Activated CD4-positive, alpha-beta T cell treated with anti-CD3 and anti-CD28 coated beads, Interleukin-2, amount 10 ng/mL, durations not matched to agents 7 days and 5 days (primary cell): Measurements from ENCODE around the gene LRBA. TPM values are rescaled to one million over a fixed set of nuclear protein-coding genes. Genes with fewer than 3 reads are reported as not detected.

Experiments
- CTCF ChIA-PET: fragments of 350-600 bp; sonication (Branson Sonifier 250); formaldehyde crosslinking; loops from one replicate; lab custom pipeline; 2021; ENCODE audit warnings: antibody characterized with exemption; lab: Charles Lee
- POLR2A ChIA-PET: fragments of 350-600 bp; sonication (Branson Sonifier 250); formaldehyde crosslinking; loops from one replicate; lab custom pipeline; 2021; ENCODE audit warnings: antibody characterized with exemption; lab: Charles Lee
- DNase-seq: peaks from one replicate; pipeline ENCODE4 v3.0.0-alpha.2; 2020
- H3K27ac Mint-ChIP-seq: one replicate; pipeline ENCODE4 v1.8.0; 2021; ENCODE audit warnings: mild to moderate bottlenecking, moderate library complexity, mixed read lengths
- H3K27me3 Mint-ChIP-seq: one replicate; pipeline ENCODE4 v1.8.0; 2021; ENCODE audit warnings: mixed read lengths
- H3K36me3 Mint-ChIP-seq: one replicate; pipeline ENCODE4 v1.8.0; 2021; ENCODE audit warnings: low read depth, mixed read lengths
- H3K4me1 Mint-ChIP-seq: one replicate; pipeline ENCODE4 v1.8.0; 2021; ENCODE audit warnings: mixed read lengths
- H3K4me3 Mint-ChIP-seq: one replicate; pipeline ENCODE4 v1.8.0; 2021; ENCODE audit warnings: mild to moderate bottlenecking, moderate library complexity, mixed read lengths
- H3K9me3 Mint-ChIP-seq: one replicate; pipeline ENCODE4 v1.8.0; 2021; ENCODE audit warnings: mixed read lengths
- total RNA-seq, 2 experiments: library from RNA; stranded (reverse); gene quantifications; one replicate each; pipeline ENCODE4 v1.2.3, GENCODE V29; 2021

LRBA gene
- total RNA-seq, 2 experiments from 2014 or later = 44.7 to 49.6 TPM

- POLR2A ChIA-PET = no interaction called here
These were observed 699.4 kb downstream of the LRBA start for GRCh38 chr4:150315691-150316090.

GRCh38 chr4:150315175-150315574, 699.9 kb downstream of the LRBA start:
- no peak overlapping the region for H3K4me3 Mint-ChIP-seq
- ChIA-PET POLR2A (no interaction called here), CTCF (no interaction called here)
- H3K27me3 Mint-ChIP-seq = no peaks in the 10 kb centered on the region
- H3K4me1 Mint-ChIP-seq = no peaks in the 10 kb centered on the region
- no peak overlapping the region for H3K27ac Mint-ChIP-seq
- DNase-seq = no peak
- no peaks in the 10 kb centered on the region for H3K9me3 Mint-ChIP-seq
- peaks cover 14% of the 10 kb centered on the region for H3K36me3 Mint-ChIP-seq

More at GRCh38 chr4:150315691-150316090, 699.4 kb downstream of the LRBA start:
- CTCF ChIA-PET = no interaction called here
- H3K9me3 Mint-ChIP-seq = no peaks in the 10 kb centered on the region
- no peaks in the 10 kb centered on the region for H3K27me3 Mint-ChIP-seq
- H3K4me3 Mint-ChIP-seq = no peak overlapping the region
- no peak overlapping the region for H3K27ac Mint-ChIP-seq
- H3K4me1 Mint-ChIP-seq = no peaks in the 10 kb centered on the region
- DNase-seq = no peak
- peaks cover 14% of the 10 kb centered on the region for H3K36me3 Mint-ChIP-seq

- H3K27me3 Mint-ChIP-seq = no peaks in the 10 kb centered on the region
- peaks cover 10% of the 10 kb centered on the region for H3K36me3 Mint-ChIP-seq
- H3K4me3 Mint-ChIP-seq = no peak overlapping the region
- ChIA-PET CTCF (no interaction called here), POLR2A (no interaction called here)
- H3K27ac Mint-ChIP-seq = no peak overlapping the region
- DNase-seq = no peak
- H3K4me1 Mint-ChIP-seq = no peaks in the 10 kb centered on the region
- H3K9me3 Mint-ChIP-seq = no peaks in the 10 kb centered on the region
These were observed 701.1 kb downstream of the LRBA start for GRCh38 chr4:150314031-150314430.

GRCh38 chr4:150310159-150310895, 704.8 kb downstream of the LRBA start:
- no peak for DNase-seq
- Mint-ChIP-seq H3K27me3 (no peaks in the 10 kb centered on the region), H3K36me3 (peaks cover 5% of the 10 kb centered on the region), H3K4me3 (no peak overlapping the region), H3K9me3 (no peaks in the 10 kb centered on the region), H3K4me1 (no peaks in the 10 kb centered on the region), H3K27ac (no peak overlapping the region)
- CTCF ChIA-PET = interaction anchor here (1.0 kb wide), 1 partner anchor 13 kb away, joined by 4 read pairs; no protein-coding TSS in a partner anchor
- POLR2A ChIA-PET = no interaction called here

GRCh38 chr4:150308824-150309472, 706.1 kb downstream of the LRBA start:
- no peak overlapping the region for H3K4me3 Mint-ChIP-seq
- no peak for DNase-seq
- H3K9me3 Mint-ChIP-seq = no peaks in the 10 kb centered on the region
- CTCF ChIA-PET = interaction anchor here (1.0 kb wide), 1 partner anchor 14 kb away, joined by 4 read pairs; no protein-coding TSS in a partner anchor
- H3K36me3 Mint-ChIP-seq = peaks cover 2% of the 10 kb centered on the region
- no peaks in the 10 kb centered on the region for H3K27me3 Mint-ChIP-seq
- no peaks in the 10 kb centered on the region for H3K4me1 Mint-ChIP-seq
- no peak overlapping the region for H3K27ac Mint-ChIP-seq
- POLR2A ChIA-PET = interaction anchor here (0.6 kb wide), 2 partner anchors 41 to 378 kb away, joined by 3 read pairs; no protein-coding TSS in a partner anchor

GRCh38 chr4:150306719-150307118, 708.4 kb downstream of the LRBA start:
- Mint-ChIP-seq H3K27me3 (no peaks in the 10 kb centered on the region), H3K27ac (no peak overlapping the region), H3K4me1 (peaks cover 2% of the 10 kb centered on the region), H3K4me3 (no peak overlapping the region), H3K9me3 (no peaks in the 10 kb centered on the region), H3K36me3 (peaks cover 3% of the 10 kb centered on the region)
- CTCF ChIA-PET = interaction anchor here (1.1 kb wide), 1 partner anchor 10 kb away, joined by 3 read pairs; no protein-coding TSS in a partner anchor
- POLR2A ChIA-PET = no interaction called here
- no peak for DNase-seq

- Mint-ChIP-seq H3K4me3 (no peak overlapping the region), H3K27me3 (no peaks in the 10 kb centered on the region), H3K27ac (no peak overlapping the region), H3K4me1 (peaks cover 6% of the 10 kb centered on the region), H3K9me3 (no peaks in the 10 kb centered on the region), H3K36me3 (peaks cover 3% of the 10 kb centered on the region)
- DNase-seq = no peak
- POLR2A ChIA-PET = no interaction called here
- CTCF ChIA-PET = interaction anchor here (1.1 kb wide), 1 partner anchor 10 kb away, joined by 3 read pairs; no protein-coding TSS in a partner anchor
These were observed 709.1 kb downstream of the LRBA start for GRCh38 chr4:150305995-150306394.

GRCh38 chr4:150302553-150302952, 712.5 kb downstream of the LRBA start:
- peaks cover 3% of the 10 kb centered on the region for H3K36me3 Mint-ChIP-seq
- ChIA-PET POLR2A (no interaction called here), CTCF (interaction anchor here (0.6 kb wide), 1 partner anchor 782 kb away, joined by 3 read pairs; no protein-coding TSS in a partner anchor)
- H3K4me1 Mint-ChIP-seq = peaks cover 7% of the 10 kb centered on the region
- no peak for DNase-seq
- no peaks in the 10 kb centered on the region for H3K27me3 Mint-ChIP-seq
- no peaks in the 10 kb centered on the region for H3K9me3 Mint-ChIP-seq
- H3K4me3 Mint-ChIP-seq = no peak overlapping the region
- H3K27ac Mint-ChIP-seq = no peak overlapping the region

- ChIA-PET CTCF (no interaction called here), POLR2A (no interaction called here)
- Mint-ChIP-seq H3K27me3 (no peaks in the 10 kb centered on the region), H3K4me3 (no peak overlapping the region), H3K9me3 (no peaks in the 10 kb centered on the region), H3K36me3 (peaks cover 3% of the 10 kb centered on the region), H3K4me1 (peaks cover 7% of the 10 kb centered on the region), H3K27ac (no peak overlapping the region)
- no peak for DNase-seq
These were observed 715.3 kb downstream of the LRBA start for GRCh38 chr4:150299816-150300215.

GRCh38 chr4:150297861-150298474, 717.1 kb downstream of the LRBA start:
- CTCF ChIA-PET = interaction anchor here (1.0 to 1.4 kb wide), 3 partner anchors 10 to 571 kb away, joined by 3 to 4 read pairs (median 3); no protein-coding TSS in a partner anchor
- peak; percentile 57 for DNase-seq
- Mint-ChIP-seq H3K4me3 (no peak overlapping the region), H3K27ac (no peak overlapping the region), H3K9me3 (no peaks in the 10 kb centered on the region), H3K36me3 (peaks cover 3% of the 10 kb centered on the region), H3K4me1 (peaks cover 7% of the 10 kb centered on the region), H3K27me3 (no peaks in the 10 kb centered on the region)
- POLR2A ChIA-PET = no interaction called here

GRCh38 chr4:150289881-150290280, 725.2 kb downstream of the LRBA start:
- no peak for DNase-seq
- H3K4me1 Mint-ChIP-seq = peaks cover 2% of the 10 kb centered on the region
- H3K27me3 Mint-ChIP-seq = no peaks in the 10 kb centered on the region
- no peak overlapping the region for H3K4me3 Mint-ChIP-seq
- H3K27ac Mint-ChIP-seq = no peak overlapping the region
- no peaks in the 10 kb centered on the region for H3K36me3 Mint-ChIP-seq
- H3K9me3 Mint-ChIP-seq = no peaks in the 10 kb centered on the region
- POLR2A ChIA-PET = no interaction called here
- CTCF ChIA-PET = no interaction called here

- Mint-ChIP-seq H3K4me1 (peaks cover 2% of the 10 kb centered on the region), H3K27ac (no peak overlapping the region), H3K27me3 (no peaks in the 10 kb centered on the region), H3K36me3 (no peaks in the 10 kb centered on the region), H3K4me3 (no peak overlapping the region), H3K9me3 (no peaks in the 10 kb centered on the region)
- ChIA-PET POLR2A (interaction anchor here (0.7 kb wide), 1 partner anchor 10 kb away, joined by 3 read pairs; no protein-coding TSS in a partner anchor), CTCF (no interaction called here)
- DNase-seq = no peak
These were observed 725.9 kb downstream of the LRBA start for GRCh38 chr4:150289198-150289597.

- no peak overlapping the region for H3K4me3 Mint-ChIP-seq
- ChIA-PET POLR2A (no interaction called here), CTCF (no interaction called here)
- H3K4me1 Mint-ChIP-seq = peaks cover 2% of the 10 kb centered on the region
- no peaks in the 10 kb centered on the region for H3K27me3 Mint-ChIP-seq
- no peak for DNase-seq
- H3K36me3 Mint-ChIP-seq = peaks cover 9% of the 10 kb centered on the region
- no peak overlapping the region for H3K27ac Mint-ChIP-seq
- H3K9me3 Mint-ChIP-seq = no peaks in the 10 kb centered on the region
These were observed 728.4 kb downstream of the LRBA start for GRCh38 chr4:150286656-150287055.
